SK-N-DZ (cell line): ENCODE results near the gene DNAJB12. TPM values are rescaled to one million over a fixed set of nuclear protein-coding genes. Genes with fewer than 3 reads are reported as not detected.
"Not testable (repeated sequence)": the region's sequence is repeated elsewhere in the genome, so short reads cannot be mapped to it uniquely, and the experiment has no call there.

Experiments
- DNase-seq: peaks from one replicate; pipeline ENCODE4 v3.0.0-alpha.2; 2015; ENCODE audit warnings: low spot score
- polyA plus RNA-seq, 2 experiments: library from polyadenylated mRNA; depleted of rRNA; stranded (reverse); fragments of >200 nt; gene quantifications; 2 replicates each; pipeline ENCODE4 v1.2.3, GENCODE V29; 2014

The DNAJB12 gene
- 17.7 and 18.7 TPM in 2 replicates for polyA plus RNA-seq (2014; cell fraction: cytosol; rRNA removed)
- polyA plus RNA-seq (2014; cell fraction: nucleus; rRNA removed): 20.4 and 30.5 TPM in 2 replicates

- DNase-seq: peak; percentile 98
Observed at GRCh38 chr10:72354356-72355213, at the start of gene DNAJB12. Gene DNAJB12 (minus strand): TSS chr10:72354919. CDS start chr10:72354897, 22 bp downstream.

GRCh38 chr10:72395581-72395980 lies 40.9 kb upstream of the DNAJB12 start:
- peak; percentile 10 for DNase-seq

GRCh38 chr10:72392571-72392970 lies 37.9 kb upstream of the DNAJB12 start:
- DNase-seq: no peak

GRCh38 chr10:72390764-72391163 lies 36.0 kb upstream of the DNAJB12 start:
- DNase-seq: no peak

- DNase-seq: peak; percentile 65
Observed at GRCh38 chr10:72389716-72390115, 35.0 kb upstream of the DNAJB12 start.

- no peak for DNase-seq
Observed at GRCh38 chr10:72389014-72389413, 34.3 kb upstream of the DNAJB12 start.

GRCh38 chr10:72388062-72388461 lies 33.3 kb upstream of the DNAJB12 start:
- DNase-seq: no peak

GRCh38 chr10:72386916-72387586 lies 32.3 kb upstream of the DNAJB12 start:
- DNase-seq: no peak

GRCh38 chr10:72385724-72386123 lies 31.0 kb upstream of the DNAJB12 start:
- DNase-seq: no peak

GRCh38 chr10:72384982-72385381 lies 30.3 kb upstream of the DNAJB12 start:
- not testable (repeated sequence) for DNase-seq

GRCh38 chr10:72379776-72380175 lies 25.1 kb upstream of the DNAJB12 start:
- no peak for DNase-seq

GRCh38 chr10:72379062-72379461 lies 24.3 kb upstream of the DNAJB12 start:
- DNase-seq: no peak

- no peak for DNase-seq
Observed at GRCh38 chr10:72375585-72375984, 20.9 kb upstream of the DNAJB12 start.

GRCh38 chr10:72375173-72375572 lies 20.5 kb upstream of the DNAJB12 start:
- DNase-seq: no peak

- no peak for DNase-seq
Observed at GRCh38 chr10:72370201-72370722, 15.5 kb upstream of the DNAJB12 start.

- DNase-seq: no peak
Observed at GRCh38 chr10:72367301-72367960, 12.7 kb upstream of the DNAJB12 start.

- no peak for DNase-seq
Observed at GRCh38 chr10:72365106-72365895, 10.6 kb upstream of the DNAJB12 start.

GRCh38 chr10:72364239-72364777 lies 9.6 kb upstream of the DNAJB12 start:
- DNase-seq: peak; percentile 91

GRCh38 chr10:72356987-72357386 lies 2.3 kb upstream of the DNAJB12 start:
- no peak for DNase-seq

GRCh38 chr10:72356115-72356514 lies 1.4 kb upstream of the DNAJB12 start:
- no peak for DNase-seq

GRCh38 chr10:72355214-72355555 lies 466 bp upstream of the DNAJB12 start:
- no peak for DNase-seq
